ENCODE results near the gene TMBIM4.

The TMBIM4 gene

DNA sequence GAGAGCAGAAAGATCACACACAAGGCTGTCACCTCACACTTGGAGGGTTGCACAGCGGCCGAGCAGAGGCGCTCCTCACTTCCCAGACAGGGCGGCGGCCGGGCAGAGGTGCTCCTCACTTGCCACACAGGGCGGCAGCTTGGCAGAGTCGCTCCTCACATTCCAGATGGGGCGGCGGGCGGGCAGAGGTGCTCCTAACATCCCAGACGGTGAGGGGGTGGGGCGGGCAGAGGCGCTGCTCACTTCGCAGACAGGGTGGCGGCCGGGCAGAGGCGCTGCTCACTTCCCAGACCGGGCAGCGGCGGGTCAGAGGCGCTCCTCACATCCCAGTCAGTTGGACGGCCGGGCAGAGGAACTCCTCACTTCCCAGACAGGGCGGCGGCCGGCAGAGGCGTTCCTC, 9.1 kb downstream of the TMBIM4 start:
- H3K27me3 ChIP-seq (ENCODE audit: control insufficient read depth, insufficient read depth, low read length): no peaks in the 10 kb centered on the region
- peaks cover 10% of the 10 kb centered on the region; the same call in 1 of the 2 replicates for H3K9me3 ChIP-seq (ENCODE audit: control insufficient read depth, insufficient read depth, low read depth, low read length)
- H3K4me3 ChIP-seq (ENCODE audit: low read depth, low read length): no peak overlapping the region
- no peak overlapping the region for H3K27ac ChIP-seq (ENCODE audit: low read depth, low read length)
- H3K9ac ChIP-seq (ENCODE audit: low read length): no peak overlapping the region
- peaks cover 8% of the 10 kb centered on the region; the same call in 1 of the 2 replicates for H3K36me3 ChIP-seq (ENCODE audit: control insufficient read depth, insufficient read depth, low read length)
- no peaks in the 10 kb centered on the region for H3K4me1 ChIP-seq (ENCODE audit: control insufficient read depth, insufficient read depth, low read length)

DNA sequence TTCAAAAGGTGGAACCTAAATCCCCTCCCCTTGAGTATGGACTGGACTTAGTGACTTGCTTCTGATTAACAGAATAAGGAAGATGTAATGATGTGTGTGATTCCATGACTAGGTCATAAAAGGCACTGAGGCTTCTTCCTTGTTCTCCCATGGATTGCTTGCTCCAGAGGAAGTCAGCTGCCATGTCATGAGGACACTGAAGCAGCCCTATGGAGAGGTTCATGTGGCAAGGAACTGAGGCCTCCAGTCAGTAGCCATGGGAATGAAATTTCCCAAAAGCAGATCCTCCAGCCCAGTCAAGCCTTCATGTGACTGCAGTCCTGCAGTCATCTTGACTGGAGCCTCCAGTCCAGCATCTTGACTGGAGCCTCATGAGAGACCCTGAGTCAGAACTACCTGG, 10.7 kb downstream of the TMBIM4 start:
- Histone ChIP-seq H3K9me3 (ENCODE audit: control insufficient read depth, insufficient read depth, low read depth, low read length) (peaks cover 6% of the 10 kb centered on the region; the same call in 1 of the 2 replicates), H3K4me3 (ENCODE audit: low read depth, low read length) (no peak overlapping the region), H3K36me3 (ENCODE audit: control insufficient read depth, insufficient read depth, low read length) (peaks cover 8% of the 10 kb centered on the region; the same call in 1 of the 2 replicates), H3K27ac (ENCODE audit: low read depth, low read length) (no peak overlapping the region), H3K4me1 (ENCODE audit: control insufficient read depth, insufficient read depth, low read length) (no peaks in the 10 kb centered on the region), H3K9ac (ENCODE audit: low read length) (no peak overlapping the region), H3K27me3 (ENCODE audit: control insufficient read depth, insufficient read depth, low read length) (no peaks in the 10 kb centered on the region)

DNA sequence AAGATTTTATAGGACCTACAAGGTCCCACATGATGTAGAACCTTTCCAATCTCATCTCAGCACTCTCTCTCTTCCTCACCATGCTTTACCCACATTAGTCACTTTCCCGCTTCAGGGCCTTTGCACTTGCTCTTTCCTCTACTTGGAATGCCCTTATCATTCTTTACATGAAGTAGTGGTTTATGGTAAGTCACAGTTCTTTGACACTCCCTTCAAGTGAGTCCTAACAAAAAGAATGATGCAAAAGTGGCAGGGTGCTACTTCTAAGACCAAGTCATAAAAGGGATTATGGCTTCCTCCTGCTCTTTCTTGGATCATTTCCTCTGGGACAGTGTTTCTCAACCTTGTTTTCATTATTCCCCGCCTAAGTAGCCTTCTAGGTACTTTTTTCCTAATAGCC, 13.1 kb downstream of the TMBIM4 start:
- Histone ChIP-seq H3K4me3 (ENCODE audit: low read depth, low read length) (no peak overlapping the region), H3K9me3 (ENCODE audit: control insufficient read depth, insufficient read depth, low read depth, low read length) (peaks cover 3% of the 10 kb centered on the region; the same call in 1 of the 2 replicates), H3K27me3 (ENCODE audit: control insufficient read depth, insufficient read depth, low read length) (no peaks in the 10 kb centered on the region), H3K4me1 (ENCODE audit: control insufficient read depth, insufficient read depth, low read length) (no peaks in the 10 kb centered on the region), H3K9ac (ENCODE audit: low read length) (no peak overlapping the region), H3K36me3 (ENCODE audit: control insufficient read depth, insufficient read depth, low read length) (peaks cover 8% of the 10 kb centered on the region; the same call in 1 of the 2 replicates), H3K27ac (ENCODE audit: low read depth, low read length) (no peak overlapping the region)

DNA sequence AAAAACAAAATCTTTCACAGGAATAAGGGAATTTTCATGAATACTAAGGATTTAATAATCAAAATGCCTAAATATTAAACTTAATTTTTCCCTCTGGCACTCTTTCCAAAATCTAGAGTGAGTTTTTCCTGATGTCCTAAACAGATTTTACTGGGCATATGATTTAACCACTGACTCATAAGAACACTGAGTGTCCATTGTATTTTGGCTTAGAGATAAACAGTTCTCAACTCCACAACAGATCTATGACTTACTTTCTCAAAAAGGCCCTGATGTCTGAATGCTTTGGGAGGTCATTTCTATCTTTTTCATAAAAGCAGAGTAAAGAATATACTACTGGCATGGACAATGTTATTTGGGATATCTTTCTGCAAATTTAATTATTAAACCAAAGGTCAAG, 15.0 kb downstream of the TMBIM4 start:
- no peak overlapping the region for H3K4me3 ChIP-seq (ENCODE audit: low read depth, low read length)
- no peak overlapping the region for H3K27ac ChIP-seq (ENCODE audit: low read depth, low read length)
- H3K36me3 ChIP-seq (ENCODE audit: control insufficient read depth, insufficient read depth, low read length): peaks cover 5% of the 10 kb centered on the region; the same call in 1 of the 2 replicates
- no peaks in the 10 kb centered on the region for H3K27me3 ChIP-seq (ENCODE audit: control insufficient read depth, insufficient read depth, low read length)
- no peaks in the 10 kb centered on the region for H3K4me1 ChIP-seq (ENCODE audit: control insufficient read depth, insufficient read depth, low read length)
- H3K9me3 ChIP-seq (ENCODE audit: control insufficient read depth, insufficient read depth, low read depth, low read length): no peaks in the 10 kb centered on the region
- no peak overlapping the region for H3K9ac ChIP-seq (ENCODE audit: low read length)

DNA sequence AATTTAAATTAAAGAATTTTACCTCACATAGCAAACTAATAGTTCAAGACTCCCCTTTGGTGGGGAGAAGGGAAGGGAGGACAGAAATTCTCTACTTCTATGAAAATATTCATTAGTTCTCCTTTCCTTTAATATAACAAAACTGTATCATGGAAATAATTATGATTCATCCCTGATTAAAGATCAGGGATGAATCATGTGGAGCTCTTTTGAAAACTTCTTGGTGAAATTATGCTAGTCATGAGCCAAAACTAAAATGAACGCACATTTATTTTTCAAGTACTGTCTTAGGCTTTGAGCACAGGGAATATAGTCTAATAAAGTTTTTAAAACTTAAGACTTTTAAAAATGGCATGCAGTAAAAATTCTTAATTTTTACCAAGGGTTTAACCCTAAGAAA, 17.1 kb downstream of the TMBIM4 start:
- no peaks in the 10 kb centered on the region for H3K36me3 ChIP-seq (ENCODE audit: control insufficient read depth, insufficient read depth, low read length)
- no peaks in the 10 kb centered on the region for H3K4me1 ChIP-seq (ENCODE audit: control insufficient read depth, insufficient read depth, low read length)
- H3K27me3 ChIP-seq (ENCODE audit: control insufficient read depth, insufficient read depth, low read length): no peaks in the 10 kb centered on the region
- no peak overlapping the region for H3K27ac ChIP-seq (ENCODE audit: low read depth, low read length)
- no peak overlapping the region for H3K9ac ChIP-seq (ENCODE audit: low read length)
- H3K4me3 ChIP-seq (ENCODE audit: low read depth, low read length): no peak overlapping the region
- H3K9me3 ChIP-seq (ENCODE audit: control insufficient read depth, insufficient read depth, low read depth, low read length): no peaks in the 10 kb centered on the region

DNA sequence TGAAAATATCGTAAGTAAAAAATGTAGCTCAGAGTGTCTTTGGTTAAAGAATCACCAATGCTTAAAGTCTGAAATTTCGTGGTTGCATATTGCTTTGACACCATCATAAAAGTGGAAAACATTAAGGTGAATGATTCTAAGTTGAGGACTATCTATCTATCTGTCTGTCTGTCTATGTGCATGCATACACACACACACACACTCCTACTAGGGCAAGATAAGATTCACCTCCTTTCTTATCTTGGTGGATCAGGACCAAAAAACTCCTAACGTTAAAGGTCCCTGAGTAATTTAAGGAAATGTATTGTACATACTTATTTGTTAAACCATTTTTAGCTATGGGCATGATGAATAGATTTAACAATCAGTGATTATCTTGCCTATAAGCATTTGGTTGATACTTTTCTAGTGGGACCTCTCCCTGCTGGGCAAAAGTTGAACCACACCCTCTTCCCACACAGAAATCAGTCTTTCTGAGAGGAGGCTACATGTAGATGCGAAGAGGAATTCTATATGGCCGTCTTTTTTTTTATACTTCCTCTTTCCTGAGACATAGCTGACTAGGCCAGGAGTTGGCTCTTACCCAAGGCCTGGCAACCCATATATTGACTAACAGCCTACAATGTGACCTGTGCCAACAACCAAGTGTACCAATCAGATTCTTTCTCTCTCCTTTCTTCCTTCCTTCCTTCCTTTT, 19.9 kb downstream of the TMBIM4 start:
- H3K9me3 ChIP-seq (ENCODE audit: control insufficient read depth, insufficient read depth, low read depth, low read length): no peaks in the 10 kb centered on the region
- peaks cover 5% of the 10 kb centered on the region for H3K4me1 ChIP-seq (ENCODE audit: control insufficient read depth, insufficient read depth, low read length)
- no peak overlapping the region for H3K4me3 ChIP-seq (ENCODE audit: low read depth, low read length)
- no peaks in the 10 kb centered on the region for H3K36me3 ChIP-seq (ENCODE audit: control insufficient read depth, insufficient read depth, low read length)
- H3K27me3 ChIP-seq (ENCODE audit: control insufficient read depth, insufficient read depth, low read length): no peaks in the 10 kb centered on the region
- H3K27ac ChIP-seq (ENCODE audit: low read depth, low read length): no peak overlapping the region
- no peak overlapping the region for H3K9ac ChIP-seq (ENCODE audit: low read length)

DNA sequence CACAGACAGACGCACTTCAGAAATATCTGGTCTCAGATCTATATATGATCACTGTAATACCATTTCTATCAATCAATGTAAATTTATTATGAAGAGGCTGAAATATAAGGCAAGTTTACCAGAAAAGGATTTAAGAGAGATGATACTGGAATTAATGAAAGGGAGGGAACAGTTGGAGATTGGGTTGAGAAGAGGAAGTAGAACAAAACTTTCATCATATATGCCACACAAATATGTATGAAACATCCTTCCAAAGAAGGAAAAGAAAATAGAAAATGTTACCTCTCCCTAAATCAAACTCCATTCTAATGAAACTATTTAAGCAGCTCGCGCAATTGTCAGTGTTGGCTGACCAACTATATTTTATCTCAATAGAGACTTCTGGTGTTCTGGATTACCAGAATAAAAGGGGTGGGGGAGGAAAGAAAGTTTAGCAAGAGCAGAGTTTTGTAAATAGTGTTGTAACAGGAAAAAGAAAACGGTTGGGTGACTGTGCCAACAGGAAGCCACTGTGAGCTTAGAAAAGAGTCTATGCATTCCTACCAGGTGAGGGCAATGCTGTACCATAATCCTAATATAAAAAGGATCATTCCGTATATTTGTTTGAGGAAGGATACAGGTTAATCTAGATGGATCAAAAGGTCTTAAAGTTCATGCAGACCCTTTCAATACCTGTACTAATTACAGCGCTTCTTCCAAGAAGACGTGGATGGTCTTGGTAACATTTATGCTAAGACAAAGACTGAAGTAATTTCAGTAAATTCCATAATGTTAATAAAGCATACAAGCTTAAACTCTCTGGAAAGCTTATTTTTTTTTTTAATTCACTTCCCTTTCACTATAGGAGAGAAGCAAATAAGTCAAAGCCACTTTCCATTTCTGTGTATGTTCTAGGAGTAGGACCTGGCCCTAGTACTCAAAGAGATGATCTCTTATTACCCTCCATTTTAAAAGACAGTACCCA, 24.7 kb downstream of the TMBIM4 start:
- Histone ChIP-seq H3K9me3 (ENCODE audit: control insufficient read depth, insufficient read depth, low read depth, low read length) (peaks cover 25% of the 10 kb centered on the region), H3K27me3 (ENCODE audit: control insufficient read depth, insufficient read depth, low read length) (no peaks in the 10 kb centered on the region), H3K36me3 (ENCODE audit: control insufficient read depth, insufficient read depth, low read length) (peaks cover 8% of the 10 kb centered on the region), H3K27ac (ENCODE audit: low read depth, low read length) (no peak overlapping the region), H3K4me3 (ENCODE audit: low read depth, low read length) (no peak overlapping the region), H3K4me1 (ENCODE audit: control insufficient read depth, insufficient read depth, low read length) (peaks cover 5% of the 10 kb centered on the region), H3K9ac (ENCODE audit: low read length) (no peak overlapping the region)

DNA sequence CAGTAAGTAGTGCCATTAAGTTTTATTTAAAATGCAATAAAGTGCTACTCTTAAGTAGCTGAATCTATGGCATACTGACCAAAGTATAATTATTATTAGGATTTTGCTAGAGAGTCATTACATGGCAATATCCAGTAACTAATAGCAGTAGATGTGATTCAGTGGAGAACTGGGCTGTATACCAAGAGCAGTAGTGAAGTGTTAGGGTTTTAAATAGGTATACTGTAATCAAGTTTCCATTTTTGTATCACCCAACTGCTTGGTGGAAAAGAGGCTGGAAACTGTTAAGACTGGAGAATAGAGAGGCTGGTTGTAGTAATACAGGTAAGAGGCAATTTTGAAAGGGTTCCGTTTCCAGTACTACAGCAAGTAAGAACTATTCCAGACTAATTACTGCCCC, 25.9 kb downstream of the TMBIM4 start:
- H3K36me3 ChIP-seq (ENCODE audit: control insufficient read depth, insufficient read depth, low read length): peaks cover 16% of the 10 kb centered on the region
- H3K4me1 ChIP-seq (ENCODE audit: control insufficient read depth, insufficient read depth, low read length): peaks cover 5% of the 10 kb centered on the region
- no peak overlapping the region for H3K4me3 ChIP-seq (ENCODE audit: low read depth, low read length)
- H3K9me3 ChIP-seq (ENCODE audit: control insufficient read depth, insufficient read depth, low read depth, low read length): peaks cover 33% of the 10 kb centered on the region
- H3K9ac ChIP-seq (ENCODE audit: low read length): no peak overlapping the region
- H3K27ac ChIP-seq (ENCODE audit: low read depth, low read length): no peak overlapping the region
- H3K27me3 ChIP-seq (ENCODE audit: control insufficient read depth, insufficient read depth, low read length): no peaks in the 10 kb centered on the region

DNA sequence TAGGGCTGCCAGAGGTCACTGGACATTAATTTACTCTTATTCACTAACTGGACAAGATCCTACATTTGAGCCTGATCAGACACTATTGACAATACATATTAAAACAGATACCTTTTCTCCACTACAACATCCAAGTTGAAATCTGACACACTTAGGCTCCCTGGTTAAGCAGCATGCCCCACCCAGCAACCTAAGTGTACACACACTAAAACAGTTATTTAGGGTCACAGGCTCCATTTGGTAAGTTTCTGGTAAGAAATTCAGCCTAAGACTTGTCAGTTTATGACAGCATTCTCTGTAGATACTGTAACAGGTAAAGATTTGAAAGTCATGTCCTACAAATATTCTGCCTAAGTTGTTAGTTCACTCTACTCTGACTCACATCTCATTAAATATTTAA, 27.0 kb downstream of the TMBIM4 start:
- H3K27me3 ChIP-seq (ENCODE audit: control insufficient read depth, insufficient read depth, low read length): no peaks in the 10 kb centered on the region
- no peak overlapping the region for H3K9ac ChIP-seq (ENCODE audit: low read length)
- peaks cover 33% of the 10 kb centered on the region for H3K9me3 ChIP-seq (ENCODE audit: control insufficient read depth, insufficient read depth, low read depth, low read length)
- peaks cover 23% of the 10 kb centered on the region for H3K36me3 ChIP-seq (ENCODE audit: control insufficient read depth, insufficient read depth, low read length)
- H3K4me3 ChIP-seq (ENCODE audit: low read depth, low read length): no peak overlapping the region
- H3K27ac ChIP-seq (ENCODE audit: low read depth, low read length): no peak overlapping the region
- peaks cover 5% of the 10 kb centered on the region for H3K4me1 ChIP-seq (ENCODE audit: control insufficient read depth, insufficient read depth, low read length)

DNA sequence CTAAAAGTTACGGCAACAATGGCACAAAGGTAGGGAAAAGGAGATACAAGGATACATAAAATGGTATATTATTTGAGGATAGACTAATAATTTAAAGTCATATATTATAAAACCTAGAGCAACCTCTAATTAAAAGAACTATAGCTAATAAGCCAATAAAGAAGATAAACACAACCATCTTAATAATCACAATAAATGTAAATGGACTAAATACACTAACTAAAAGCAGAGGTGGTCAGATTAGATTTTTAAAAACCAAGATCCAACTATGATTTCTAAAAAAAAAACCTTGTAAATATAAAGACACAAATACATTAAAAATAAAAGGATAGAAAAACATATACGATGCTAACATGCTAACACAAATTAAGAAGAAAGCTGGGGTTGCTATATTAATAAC, 28.5 kb downstream of the TMBIM4 start:
- H3K27me3 ChIP-seq (ENCODE audit: control insufficient read depth, insufficient read depth, low read length): no peaks in the 10 kb centered on the region
- H3K9ac ChIP-seq (ENCODE audit: low read length): no peak overlapping the region
- H3K4me3 ChIP-seq (ENCODE audit: low read depth, low read length): no peak overlapping the region
- H3K9me3 ChIP-seq (ENCODE audit: control insufficient read depth, insufficient read depth, low read depth, low read length): peaks cover 33% of the 10 kb centered on the region
- peaks cover 37% of the 10 kb centered on the region for H3K36me3 ChIP-seq (ENCODE audit: control insufficient read depth, insufficient read depth, low read length)
- H3K4me1 ChIP-seq (ENCODE audit: control insufficient read depth, insufficient read depth, low read length): peaks cover 5% of the 10 kb centered on the region
- no peak overlapping the region for H3K27ac ChIP-seq (ENCODE audit: low read depth, low read length)

DNA sequence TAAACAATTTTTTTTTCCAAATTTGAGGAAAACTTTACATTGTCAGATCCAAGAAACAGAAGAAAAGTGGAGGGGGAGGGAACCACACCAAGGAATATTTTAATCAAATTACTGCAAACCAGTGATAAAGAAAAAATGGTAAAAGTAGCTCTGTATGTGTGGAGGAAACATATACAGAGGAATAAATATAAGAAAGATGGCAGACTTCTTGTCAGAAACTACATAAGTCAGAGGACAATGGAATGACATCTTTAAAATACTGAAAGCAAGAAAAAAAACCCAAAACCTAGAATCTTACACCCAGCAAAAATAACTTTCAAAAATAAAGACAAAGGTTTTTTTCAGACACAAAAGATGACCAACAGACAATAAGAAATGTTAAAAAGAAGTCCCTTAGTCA, 29.1 kb downstream of the TMBIM4 start:
- H3K4me1 ChIP-seq (ENCODE audit: control insufficient read depth, insufficient read depth, low read length): peaks cover 5% of the 10 kb centered on the region
- no peak overlapping the region for H3K27ac ChIP-seq (ENCODE audit: low read depth, low read length)
- H3K36me3 ChIP-seq (ENCODE audit: control insufficient read depth, insufficient read depth, low read length): peaks cover 40% of the 10 kb centered on the region
- H3K9ac ChIP-seq (ENCODE audit: low read length): no peak overlapping the region
- no peak overlapping the region for H3K4me3 ChIP-seq (ENCODE audit: low read depth, low read length)
- H3K9me3 ChIP-seq (ENCODE audit: control insufficient read depth, insufficient read depth, low read depth, low read length): peaks cover 37% of the 10 kb centered on the region
- H3K27me3 ChIP-seq (ENCODE audit: control insufficient read depth, insufficient read depth, low read length): no peaks in the 10 kb centered on the region
